GM13977 (cell line): ENCODE measurements around the gene FBXW4.
"Not testable (repeated sequence)": the region's sequence is repeated elsewhere in the genome, so short reads cannot be mapped to it uniquely, and the experiment has no call there.

Experiments
- DNase-seq: peaks from one replicate; pipeline ENCODE4 v3.0.0; 2012; ENCODE audit warnings: low spot score
- CTCF ChIP-seq: IDR thresholded peaks from 2 replicates; pipeline ENCODE4 v1.5.1; 2012; ENCODE audit warnings: mild to moderate bottlenecking, control low read depth; ENCODE audit not compliant: insufficient read depth; ENCODE audit errors: extremely low read depth, missing control alignments
- in situ Hi-C: fragments of 300-500 bp; cut with MboI; formaldehyde crosslinking; loops from one replicate; pipeline ENCODE4 v1.12.0; 2022; ENCODE audit warnings: low sequenced_read_pairs, low pct_unique_long_range_greater_than_20kb, mixed read lengths, inconsistent platforms; ENCODE audit not compliant: unreplicated experiment

The FBXW4 gene

GRCh38 chr10:101645659-101646058 is 49.3 kb downstream of the FBXW4 start:
- TF ChIP-seq CTCF: no peak
- in situ Hi-C loops: no loop called here
- DNase-seq: no peak

GRCh38 chr10:101644002-101644401 is 51.0 kb downstream of the FBXW4 start:
- no peak for TF ChIP-seq CTCF

GRCh38 chr10:101643546-101643945 is 51.4 kb downstream of the FBXW4 start:
- no peak for DNase-seq
- in situ Hi-C loops: no loop called here
- no peak for TF ChIP-seq CTCF

More at GRCh38 chr10:101644002-101644401, 51.0 kb downstream of the FBXW4 start:
- in situ Hi-C loops: no loop called here
- no peak for DNase-seq

GRCh38 chr10:101639141-101639900 is 55.6 kb downstream of the FBXW4 start:
- no peak for DNase-seq
- no peak for TF ChIP-seq CTCF
- in situ Hi-C loops: no loop called here

GRCh38 chr10:101633510-101633909 is 61.5 kb downstream of the FBXW4 start:
- DNase-seq, in situ Hi-C loops: not testable (repeated sequence)

GRCh38 chr10:101631821-101632475 is 63.0 kb downstream of the FBXW4 start:
- no peak for DNase-seq
- no peak for TF ChIP-seq CTCF
- in situ Hi-C loops: no loop called here

- DNase-seq: no peak
- in situ Hi-C loops: no loop called here
- TF ChIP-seq CTCF: no peak
Observed at GRCh38 chr10:101630633-101630920, 64.4 kb downstream of the FBXW4 start.
